Measurements from ENCODE around the gene ITGB5.
A peak's percentile ranks its signal among the peaks of the same experiment; 100 is the strongest.
"Not testable (repeated sequence)": the region's sequence is repeated elsewhere in the genome, so short reads cannot be mapped to it uniquely, and the experiment has no call there.

Gene ITGB5

GRCh38 chr3:124797426-124797945 is 89.7 kb downstream of the ITGB5 start:
- H3K4me3 ChIP-seq (ENCODE audit: low read length), result no peak overlapping the region
- TF ChIP-seq CTCF (IDR thresholded peaks at IDR 0.05; ENCODE audit: insufficient read depth, low read depth, low read length, missing control alignments), result no peak
- no peak for DNase-seq (ENCODE audit: low read depth)

GRCh38 chr3:124796477-124796876 is 90.7 kb downstream of the ITGB5 start:
- H3K4me3 ChIP-seq (ENCODE audit: low read length), result no peak overlapping the region
- TF ChIP-seq CTCF (IDR thresholded peaks at IDR 0.05; ENCODE audit: insufficient read depth, low read depth, low read length, missing control alignments), result no peak
- no peak for DNase-seq (ENCODE audit: low read depth)

DNA sequence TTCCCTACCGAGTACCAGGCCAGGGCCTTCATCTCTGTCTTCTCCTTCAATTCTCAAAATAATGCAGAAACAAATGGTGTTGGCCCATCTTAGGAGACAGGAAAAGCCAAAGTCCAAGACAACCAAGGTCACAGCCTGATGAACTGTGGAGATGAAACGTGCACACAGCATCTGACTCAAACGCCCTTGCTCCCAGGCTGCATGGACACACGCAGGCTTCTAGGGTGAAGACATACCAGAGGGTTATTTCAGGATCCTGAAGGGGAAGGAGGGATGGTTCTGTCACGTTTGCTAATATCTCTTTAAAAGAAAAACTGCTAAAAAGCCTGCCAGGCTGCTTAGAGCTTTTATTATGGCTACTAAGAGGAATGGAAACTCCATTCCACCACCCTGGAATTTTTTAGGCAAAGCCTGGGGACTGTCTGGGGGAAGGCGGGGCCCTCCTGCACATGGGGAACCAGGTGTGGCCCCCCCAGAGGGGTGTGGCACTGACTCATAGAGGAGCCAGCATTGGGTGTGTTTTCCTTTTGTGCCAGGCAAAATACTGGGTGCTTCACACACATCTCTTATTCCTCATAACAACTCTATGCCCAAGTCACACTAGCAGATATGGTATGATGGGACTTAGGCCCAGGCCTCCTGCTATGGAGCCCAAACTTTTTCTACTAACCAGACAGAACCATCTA is 94.0 kb downstream of the ITGB5 start:
- H3K4me3 ChIP-seq (ENCODE audit: low read length), result no peak overlapping the region
- peak; percentile 75 for DNase-seq (ENCODE audit: low read depth)
- TF ChIP-seq CTCF (IDR thresholded peaks at IDR 0.05; ENCODE audit: insufficient read depth, low read depth, low read length, missing control alignments), result no peak

DNA sequence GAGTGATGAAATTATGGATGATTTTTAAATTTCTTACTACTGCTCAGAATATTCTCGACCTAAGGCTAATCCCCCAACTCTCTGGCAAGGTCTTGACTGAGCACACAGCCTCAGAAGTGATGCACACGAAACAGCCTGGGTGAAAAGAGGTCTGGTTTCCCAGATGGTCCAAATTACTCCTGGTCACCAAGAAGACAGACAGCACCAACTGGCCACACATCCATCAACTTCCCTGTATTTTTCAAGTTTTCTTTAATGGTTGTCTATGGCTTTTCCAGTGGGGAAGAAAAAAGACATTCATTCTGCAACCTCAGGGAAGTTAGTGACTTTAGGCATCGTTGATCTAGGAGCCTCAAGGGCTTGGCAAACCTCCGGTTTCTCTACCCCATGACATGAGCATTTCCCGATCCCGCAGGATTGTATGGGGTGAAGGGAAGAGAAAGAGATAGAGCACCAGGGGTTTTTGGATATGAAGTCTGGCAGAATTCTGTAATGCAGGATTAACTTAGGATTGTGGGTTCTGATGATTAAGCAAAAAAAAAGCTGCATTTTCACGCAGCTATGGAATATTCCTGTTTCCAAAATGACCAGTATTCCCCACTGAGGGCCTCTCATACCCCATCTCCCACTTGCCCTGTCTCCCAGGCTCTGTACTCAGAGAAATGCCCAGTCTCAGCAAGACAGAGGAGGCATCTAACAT is 94.7 kb downstream of the ITGB5 start:
- no peak overlapping the region for H3K4me3 ChIP-seq (ENCODE audit: low read length)
- DNase-seq (ENCODE audit: low read depth), result no peak
- no peak for TF ChIP-seq CTCF (IDR thresholded peaks at IDR 0.05; ENCODE audit: insufficient read depth, low read depth, low read length, missing control alignments)

DNA sequence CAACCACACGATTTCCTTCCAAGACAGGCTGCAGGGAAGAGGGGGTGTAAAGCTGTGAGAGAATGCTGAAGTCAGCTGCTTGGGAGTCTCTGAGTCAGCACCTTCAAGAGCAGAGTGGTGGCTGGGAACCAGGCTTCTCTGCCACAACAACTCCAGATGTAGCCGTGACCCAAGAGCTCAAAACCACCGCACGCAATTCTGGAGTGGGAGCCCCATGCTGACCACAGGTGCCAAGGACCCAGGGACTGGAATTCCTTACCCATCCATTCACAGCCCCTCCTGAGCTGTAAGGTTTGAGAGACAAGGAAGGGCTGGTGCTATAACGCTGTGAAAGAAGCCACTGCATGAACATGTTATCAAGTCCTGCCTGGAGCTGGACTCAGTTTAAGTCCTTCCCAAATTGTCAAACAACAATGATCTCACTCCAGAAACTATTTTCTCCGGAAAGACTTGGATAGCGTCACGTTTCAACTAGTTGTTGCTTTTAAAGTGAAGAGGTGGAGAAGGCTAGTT is 95.5 kb downstream of the ITGB5 start:
- no peak for TF ChIP-seq CTCF (IDR thresholded peaks at IDR 0.05; ENCODE audit: insufficient read depth, low read depth, low read length, missing control alignments)
- peak; percentile 43 for DNase-seq (ENCODE audit: low read depth)
- no peak overlapping the region for H3K4me3 ChIP-seq (ENCODE audit: low read length)

- no peak for TF ChIP-seq CTCF (IDR thresholded peaks at IDR 0.05; ENCODE audit: insufficient read depth, low read depth, low read length, missing control alignments)
- H3K4me3 ChIP-seq (ENCODE audit: low read length), result no peak overlapping the region
- no peak for DNase-seq (ENCODE audit: low read depth)
Measured at GRCh38 chr3:124791142-124791541, 96.0 kb downstream of the ITGB5 start.

DNA sequence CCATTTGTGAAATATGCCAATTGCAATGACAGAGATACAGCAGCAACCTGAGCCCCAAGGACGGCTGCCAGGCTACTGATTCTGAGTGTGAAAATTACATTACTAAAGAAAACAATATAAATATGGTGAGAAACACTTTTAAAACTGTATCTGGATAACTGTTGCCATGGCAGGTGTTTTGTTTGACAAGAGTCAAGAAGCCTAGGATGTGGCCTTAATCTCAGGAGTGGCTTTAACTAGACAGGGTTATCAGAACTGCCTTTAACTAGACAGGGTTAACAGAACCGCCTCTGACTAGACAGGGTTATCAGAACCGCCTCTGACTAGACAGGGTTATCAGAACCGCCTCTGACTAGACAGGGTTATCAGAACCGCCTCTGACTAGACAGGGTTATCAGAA is 98.1 kb downstream of the ITGB5 start:
- DNase-seq (ENCODE audit: low read depth); H3K4me3 ChIP-seq (ENCODE audit: low read length): not testable (repeated sequence)

Measured in epithelial cell of esophagus (primary cell).